A673 (cell line): ENCODE data around the gene MYO7B.

Experiments
- CTCF ChIP-seq: fragments of 300-800, 200-600 bp; sonication (generic); conservative IDR thresholded peaks from 2 replicates; pipeline ENCODE4 v1.5.1; 2017; ENCODE audit warnings: low read depth, mild to moderate bottlenecking, antibody characterized with exemption, low read length, moderate library complexity, mixed read lengths
- EZH2 ChIP-seq: fragments of 200-600 bp; sonication (generic); IDR thresholded peaks from 2 replicates; pipeline ENCODE4 v1.6.1; 2017; ENCODE audit warnings: borderline replicate concordance, low read depth, mild to moderate bottlenecking, mixed read lengths, antibody characterized with exemption, low read length; ENCODE audit not compliant: poor library complexity, severe bottlenecking

- TF ChIP-seq CTCF, result no peak
- TF ChIP-seq EZH2, result no peak
These were observed 115.4 kb downstream of the MYO7B start for GRCh38 chr2:127650785-127651380.
